Pons (tissue), 1 donor: ENCODE results near the gene SPDL1.
A peak's percentile ranks its signal among the peaks of the same experiment; 100 is the strongest.

Experiments
- DNase-seq: peaks from one replicate; pipeline ENCODE4 v3.0.0-alpha.2; 2016; ENCODE audit warnings: low spot score

The SPDL1 gene

GRCh38 chr5:169631360-169631759, 47.8 kb downstream of the SPDL1 start:
- no peak for DNase-seq

GRCh38 chr5:169632946-169633345, 49.4 kb downstream of the SPDL1 start:
- DNase-seq, result no peak

GRCh38 chr5:169634606-169635005, 51.0 kb downstream of the SPDL1 start:
- no peak for DNase-seq

GRCh38 chr5:169635936-169636335, 52.4 kb downstream of the SPDL1 start:
- DNase-seq, result no peak

GRCh38 chr5:169636477-169637084, 53.0 kb downstream of the SPDL1 start:
- no peak for DNase-seq

- peak; percentile 35 for DNase-seq
Observed at GRCh38 chr5:169637085-169637548, 53.5 kb downstream of the SPDL1 start, which contains the start of gene DOCK2. TSS of gene DOCK2 (plus strand) at chr5:169637275. CDS start at chr5:169637327, 52 bp downstream.

GRCh38 chr5:169637549-169638121, 54.1 kb downstream of the SPDL1 start:
- DNase-seq, result peak; percentile 24

GRCh38 chr5:169641253-169641652, 57.7 kb downstream of the SPDL1 start:
- no peak for DNase-seq

GRCh38 chr5:169646856-169647255, 63.3 kb downstream of the SPDL1 start:
- DNase-seq, result no peak

- peak; percentile 42 for DNase-seq
Observed at GRCh38 chr5:169647566-169647965, 64.0 kb downstream of the SPDL1 start.

- DNase-seq, result no peak
Observed at GRCh38 chr5:169648725-169649310, 65.2 kb downstream of the SPDL1 start.

- no peak for DNase-seq
Observed at GRCh38 chr5:169649486-169649885, 65.9 kb downstream of the SPDL1 start.

- no peak for DNase-seq
Observed at GRCh38 chr5:169650701-169651331, 67.2 kb downstream of the SPDL1 start.

GRCh38 chr5:169651526-169651925, 68.0 kb downstream of the SPDL1 start:
- no peak for DNase-seq

GRCh38 chr5:169652057-169652456, 68.5 kb downstream of the SPDL1 start:
- peak; percentile 11 for DNase-seq

GRCh38 chr5:169653091-169653490, 69.5 kb downstream of the SPDL1 start:
- DNase-seq, result no peak
